SK-N-SH treated with all-trans-retinoic acid at 6 μM for 48 hours (cell line): ENCODE data around the gene R3HDM2.
A peak's percentile ranks its signal among the peaks of the same experiment; 100 is the strongest.

Experiments used
- ATAC-seq: fragments of 200-7000 bp; cut with Tn5 transposase; 3 replicates; pipeline ENCODE4 v1.9.1; 2020; ENCODE audit warnings: mild to moderate bottlenecking, moderate library complexity
- ARNTL ChIP-seq: fragments of 450-650 bp; formaldehyde crosslinking; IDR thresholded peaks from 2 replicates; pipeline ENCODE4 v1.5.0; 2020; ENCODE audit warnings: low read depth, mild to moderate bottlenecking, moderate library complexity, borderline replicate concordance
- CREB5 ChIP-seq: fragments of 250-450 bp; sonication (Bioruptor Pico); IDR thresholded peaks from 2 replicates; pipeline ENCODE4 v1.5.1; 2020; ENCODE audit warnings: low read depth, mild to moderate bottlenecking, moderate library complexity
- CSDC2 ChIP-seq: fragments of 250-450 bp; sonication (Bioruptor Pico); IDR thresholded peaks from 2 replicates; pipeline ENCODE4 v1.5.0; 2020; ENCODE audit warnings: mild to moderate bottlenecking, moderate library complexity
- CSRNP3 ChIP-seq: fragments of 250-450 bp; sonication (Bioruptor Pico); IDR thresholded peaks from 2 replicates; pipeline ENCODE4 v1.5.1; 2021; ENCODE audit warnings: mild to moderate bottlenecking, moderate library complexity
- ESRRG ChIP-seq: fragments of 250-450 bp; sonication (Bioruptor Pico); IDR thresholded peaks from 2 replicates; pipeline ENCODE4 v1.6.1; 2021; ENCODE audit warnings: mild to moderate bottlenecking
- GLIS3 ChIP-seq: fragments of 250-450 bp; sonication (Bioruptor Pico); IDR thresholded peaks from 2 replicates; pipeline ENCODE4 v1.5.0; 2020; ENCODE audit warnings: mild to moderate bottlenecking, moderate library complexity
- ISL1 ChIP-seq: fragments of 250-450 bp; sonication (Bioruptor Pico); IDR thresholded peaks from 2 replicates; pipeline ENCODE4 v2.1.2; 2022; ENCODE audit warnings: mild to moderate bottlenecking, moderate library complexity
- PATZ1 ChIP-seq: fragments of 250-450 bp; sonication (Bioruptor Pico); IDR thresholded peaks from 2 replicates; pipeline ENCODE4 v1.8.0; 2020; ENCODE audit warnings: mild to moderate bottlenecking, moderate library complexity, borderline replicate concordance
- POU6F1 ChIP-seq: fragments of 250-450 bp; sonication (Bioruptor Pico); IDR thresholded peaks from 2 replicates; pipeline ENCODE4 v1.8.0; 2021; ENCODE audit warnings: low read depth, mild to moderate bottlenecking, moderate library complexity, borderline replicate concordance
- PPARA ChIP-seq: fragments of 250-450 bp; sonication (Bioruptor Pico); IDR thresholded peaks from 2 replicates; pipeline ENCODE4 v1.5.0; 2020; ENCODE audit warnings: mild to moderate bottlenecking, borderline replicate concordance
- RARB ChIP-seq: fragments of 250-450 bp; sonication (Bioruptor Pico); IDR thresholded peaks from 2 replicates; pipeline ENCODE4 v1.8.0; 2021; ENCODE audit warnings: mild to moderate bottlenecking, moderate library complexity
- SNAI2 ChIP-seq: fragments of 250-450 bp; sonication (Bioruptor Pico); IDR thresholded peaks from 2 replicates; pipeline ENCODE4 v1.5.0; 2020; ENCODE audit warnings: mild to moderate bottlenecking, moderate library complexity
- TCF4 ChIP-seq: fragments of 250-450 bp; sonication (Bioruptor Pico); IDR thresholded peaks from 2 replicates; pipeline ENCODE4 v1.8.0; 2021; ENCODE audit warnings: mild to moderate bottlenecking, moderate library complexity, borderline replicate concordance
- TOX ChIP-seq: fragments of 250-450 bp; sonication (Bioruptor Pico); IDR thresholded peaks from 2 replicates; pipeline ENCODE4 v1.8.0; 2021; ENCODE audit warnings: mild to moderate bottlenecking, moderate library complexity, borderline replicate concordance
- ZC3H10 ChIP-seq: fragments of 250-450 bp; sonication (Bioruptor Pico); IDR thresholded peaks from 2 replicates; pipeline ENCODE4 v1.5.1; 2021; ENCODE audit warnings: mild to moderate bottlenecking, moderate library complexity
- ZFP3 ChIP-seq: fragments of 250-450 bp; sonication (Bioruptor Pico); IDR thresholded peaks from 2 replicates; pipeline ENCODE4 v1.5.0; 2020; ENCODE audit warnings: mild to moderate bottlenecking, moderate library complexity
- ZFP30 ChIP-seq: fragments of 450-650 bp; formaldehyde crosslinking; IDR thresholded peaks from 2 replicates; pipeline ENCODE4 v1.5.0; 2022; ENCODE audit warnings: mild to moderate bottlenecking, moderate library complexity
- ZNF565 ChIP-seq: fragments of 450-650 bp; formaldehyde crosslinking; conservative IDR thresholded peaks from 2 replicates; pipeline ENCODE4 v1.5.0; 2020; ENCODE audit warnings: low read depth, mild to moderate bottlenecking, moderate library complexity
- ZNF70 ChIP-seq: fragments of 450-650 bp; formaldehyde crosslinking; IDR thresholded peaks from 2 replicates; pipeline ENCODE4 v1.5.0; 2020; ENCODE audit warnings: mild to moderate bottlenecking, moderate library complexity

R3HDM2 gene

GRCh38 chr12:57216014-57216911 is 214.6 kb downstream of the R3HDM2 start, which contains the start of gene NXPH4:
Gene NXPH4, plus strand, starts transcription at chr12:57216794. Its CDS starts 176 bp downstream, at chr12:57216970.
- TF ChIP-seq TOX (CRISPR knock-in tag): no peak
- TF ChIP-seq RARB (CRISPR knock-in tag): no peak
- TF ChIP-seq ZNF70: no peak
- no peak for TF ChIP-seq ESRRG (CRISPR knock-in tag)
- TF ChIP-seq CREB5 (CRISPR knock-in tag): no peak
- TF ChIP-seq PATZ1: no peak
- no peak for TF ChIP-seq CSRNP3 (CRISPR knock-in tag)
- TF ChIP-seq POU6F1 (CRISPR knock-in tag): no peak
- TF ChIP-seq SNAI2 (CRISPR knock-in tag): no peak
- TF ChIP-seq ZC3H10: no peak
- no peak for TF ChIP-seq GLIS3 (CRISPR knock-in tag)
- TF ChIP-seq PPARA (CRISPR knock-in tag): no peak
- no peak for TF ChIP-seq ZFP30 (CRISPR knock-in tag)
- TF ChIP-seq ISL1: no peak
- TF ChIP-seq TCF4 (CRISPR knock-in tag): no peak
- no peak for TF ChIP-seq CSDC2
- no peak for TF ChIP-seq ARNTL (CRISPR knock-in tag)
- no peak; the same call in 2 of the 3 replicates for ATAC-seq

GRCh38 chr12:57215668-57216013 is 215.2 kb downstream of the R3HDM2 start:
- ATAC-seq: peak; percentile 6; the same call in 2 of the 3 replicates
- TF ChIP-seq ZNF565 (CRISPR knock-in tag): no peak
- no peak for TF ChIP-seq ZNF70
- no peak for TF ChIP-seq ZFP30 (CRISPR knock-in tag)
- TF ChIP-seq CSRNP3 (CRISPR knock-in tag): no peak
- no peak for TF ChIP-seq GLIS3 (CRISPR knock-in tag)
- no peak for TF ChIP-seq CSDC2
- TF ChIP-seq ZFP3 (CRISPR knock-in tag): no peak
- no peak for TF ChIP-seq ARNTL (CRISPR knock-in tag)

- no peak for ATAC-seq
- TF ChIP-seq CREB5 (CRISPR knock-in tag) (no peak), RARB (CRISPR knock-in tag) (no peak)
Measured at GRCh38 chr12:57215065-57215464, 215.8 kb downstream of the R3HDM2 start.
